HL-60 (cell line): ENCODE measurements around the gene TMEM37.

Experiments used
- DNase-seq, 2 experiments: peaks; one replicate each; pipeline ENCODE4 v3.0.0-alpha.2; 2010 to 2020; ENCODE audit warnings: low read depth in 1 of 2, low spot score in 1 of 2
- H3K27ac ChIP-seq: fragments of 250-450 bp; sonication (Bioruptor Pico); replicated peaks from 2 replicates; pipeline ENCODE4 v1.5.1; 2020; ENCODE audit warnings: mild to moderate bottlenecking, moderate library complexity
- H3K27me3 ChIP-seq: fragments of 250-450 bp; sonication (Bioruptor Pico); 2 replicates; pipeline ENCODE4 v1.5.1; 2021; ENCODE audit warnings: mild to moderate bottlenecking, moderate library complexity; ENCODE audit not compliant: insufficient read depth, poor library complexity, severe bottlenecking
- H3K4me3 ChIP-seq: replicated peaks from 2 replicates; pipeline ENCODE4 v1.5.1; 2011; ENCODE audit warnings: mild to moderate bottlenecking, control low read depth, low read length; ENCODE audit not compliant: insufficient read depth
- GABPA ChIP-seq: IDR thresholded peaks from 2 replicates; pipeline ENCODE4 v1.6.1; 2012; ENCODE audit warnings: low read depth
- POLR2AphosphoS5 ChIP-seq: IDR thresholded peaks from 2 replicates; pipeline ENCODE4 v1.6.1; 2012; ENCODE audit warnings: low read depth
- REST ChIP-seq: IDR thresholded peaks from 2 replicates; pipeline ENCODE4 v1.6.1; 2012; ENCODE audit warnings: low read depth; ENCODE audit not compliant: insufficient replicate concordance
- SPI1 ChIP-seq: IDR thresholded peaks from 2 replicates; pipeline ENCODE4 v1.6.1; 2012; ENCODE audit warnings: low read depth, mild to moderate bottlenecking, borderline replicate concordance
- TF ChIP-seq, protein P1 (sequence below): IDR thresholded peaks from one replicate; pipeline ENCODE4 v1.5.1; 2011; ENCODE audit warnings: low read length, control low read depth, inconsistent platforms; ENCODE audit not compliant: insufficient read depth

The TMEM37 gene

DNA sequence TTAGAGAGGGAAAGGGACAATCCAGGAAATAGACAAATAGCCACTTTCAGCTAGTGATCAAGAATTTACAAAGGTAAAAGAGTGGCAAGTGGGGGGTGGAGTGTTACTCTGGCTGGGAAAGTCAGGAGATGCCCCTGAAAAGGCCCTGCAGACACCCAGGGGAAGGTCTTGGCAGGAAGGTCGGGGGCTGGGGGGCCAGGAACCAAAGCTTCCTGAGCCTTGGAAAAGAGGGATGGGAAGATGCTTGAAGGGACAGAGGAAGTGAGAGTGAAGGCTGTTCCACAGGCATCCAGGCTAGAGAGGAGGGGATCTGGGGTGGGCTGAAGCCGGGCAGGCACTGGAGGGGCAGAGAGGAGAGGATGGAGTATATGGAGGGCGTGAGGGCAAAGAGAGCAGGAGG lies 3.9 kb upstream of the TMEM37 start:
- Histone ChIP-seq H3K4me3 (no peak overlapping the region), H3K27ac (no peak overlapping the region), H3K27me3 (peaks cover 18% of the 10 kb centered on the region)
- DNase-seq: no peak
- TF ChIP-seq SPI1 (no peak), GABPA (no peak), REST (no peak), POLR2AphosphoS5 (no peak)
- TF ChIP-seq, protein P1, sequence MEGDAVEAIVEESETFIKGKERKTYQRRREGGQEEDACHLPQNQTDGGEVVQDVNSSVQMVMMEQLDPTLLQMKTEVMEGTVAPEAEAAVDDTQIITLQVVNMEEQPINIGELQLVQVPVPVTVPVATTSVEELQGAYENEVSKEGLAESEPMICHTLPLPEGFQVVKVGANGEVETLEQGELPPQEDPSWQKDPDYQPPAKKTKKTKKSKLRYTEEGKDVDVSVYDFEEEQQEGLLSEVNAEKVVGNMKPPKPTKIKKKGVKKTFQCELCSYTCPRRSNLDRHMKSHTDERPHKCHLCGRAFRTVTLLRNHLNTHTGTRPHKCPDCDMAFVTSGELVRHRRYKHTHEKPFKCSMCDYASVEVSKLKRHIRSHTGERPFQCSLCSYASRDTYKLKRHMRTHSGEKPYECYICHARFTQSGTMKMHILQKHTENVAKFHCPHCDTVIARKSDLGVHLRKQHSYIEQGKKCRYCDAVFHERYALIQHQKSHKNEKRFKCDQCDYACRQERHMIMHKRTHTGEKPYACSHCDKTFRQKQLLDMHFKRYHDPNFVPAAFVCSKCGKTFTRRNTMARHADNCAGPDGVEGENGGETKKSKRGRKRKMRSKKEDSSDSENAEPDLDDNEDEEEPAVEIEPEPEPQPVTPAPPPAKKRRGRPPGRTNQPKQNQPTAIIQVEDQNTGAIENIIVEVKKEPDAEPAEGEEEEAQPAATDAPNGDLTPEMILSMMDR: no peak

GRCh38 chr2:119428488-119429224 lies 3.0 kb upstream of the TMEM37 start:
- TF ChIP-seq, protein P1: no peak
- TF ChIP-seq GABPA (no peak), POLR2AphosphoS5 (no peak), SPI1 (no peak), REST (no peak)
- Histone ChIP-seq H3K4me3 (no peak overlapping the region), H3K27ac (no peak overlapping the region), H3K27me3 (peaks cover 23% of the 10 kb centered on the region)
- DNase-seq: no peak

DNA sequence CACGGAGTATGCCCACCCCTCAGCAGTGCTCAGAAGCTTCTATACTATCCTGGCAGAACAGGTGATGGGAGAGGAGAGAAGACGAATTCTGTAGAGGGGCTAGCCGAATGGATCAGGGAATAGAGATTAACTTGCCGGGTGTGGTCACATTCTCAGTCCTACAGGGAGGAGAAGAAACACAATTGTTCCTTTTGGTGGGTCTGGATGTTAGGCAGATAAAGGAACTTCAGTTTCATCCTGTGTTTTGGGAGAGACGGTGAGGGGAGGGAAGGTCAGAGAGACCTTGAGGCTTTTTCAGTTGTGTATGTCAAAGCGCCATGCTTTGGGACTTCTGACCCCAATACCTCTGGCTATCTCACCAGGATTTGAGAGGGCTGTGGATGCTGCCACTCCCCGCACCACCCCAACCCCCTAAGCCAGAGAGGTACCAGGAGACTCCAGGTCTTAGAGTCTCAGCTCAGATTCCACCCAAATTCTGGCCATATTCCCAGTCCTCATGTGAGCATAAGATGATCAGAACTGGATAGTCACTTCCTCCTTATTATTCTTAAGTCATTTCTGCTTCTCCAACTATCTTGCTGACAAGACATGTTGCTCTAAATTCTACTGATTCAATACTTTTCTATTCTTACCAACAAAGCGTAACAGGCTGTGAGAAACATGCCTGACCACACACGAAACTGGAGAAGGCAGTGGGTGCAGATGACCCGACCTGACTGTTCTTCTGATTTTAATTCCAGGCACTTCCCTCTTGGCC lies 2.3 kb upstream of the TMEM37 start:
- Histone ChIP-seq H3K27ac (no peak overlapping the region), H3K4me3 (no peak overlapping the region), H3K27me3 (peaks cover 23% of the 10 kb centered on the region)
- peak; percentile 33; the same call in 1 of the 2 replicates for TF ChIP-seq SPI1
- no peak for TF ChIP-seq POLR2AphosphoS5
- no peak for TF ChIP-seq GABPA
- DNase-seq: no peak

GRCh38 chr2:119430023-119430498 lies 1.6 kb upstream of the TMEM37 start:
- no peak overlapping the region for H3K27ac ChIP-seq
- DNase-seq: no peak
- TF ChIP-seq, protein P1: no peak
- TF ChIP-seq REST (no peak), POLR2AphosphoS5 (no peak), SPI1 (no peak), GABPA (no peak)
- H3K4me3 ChIP-seq: no peak overlapping the region
- peaks cover 23% of the 10 kb centered on the region for H3K27me3 ChIP-seq
